ENCODE measurements around the gene MARCOL.

MARCOL gene

DNA sequence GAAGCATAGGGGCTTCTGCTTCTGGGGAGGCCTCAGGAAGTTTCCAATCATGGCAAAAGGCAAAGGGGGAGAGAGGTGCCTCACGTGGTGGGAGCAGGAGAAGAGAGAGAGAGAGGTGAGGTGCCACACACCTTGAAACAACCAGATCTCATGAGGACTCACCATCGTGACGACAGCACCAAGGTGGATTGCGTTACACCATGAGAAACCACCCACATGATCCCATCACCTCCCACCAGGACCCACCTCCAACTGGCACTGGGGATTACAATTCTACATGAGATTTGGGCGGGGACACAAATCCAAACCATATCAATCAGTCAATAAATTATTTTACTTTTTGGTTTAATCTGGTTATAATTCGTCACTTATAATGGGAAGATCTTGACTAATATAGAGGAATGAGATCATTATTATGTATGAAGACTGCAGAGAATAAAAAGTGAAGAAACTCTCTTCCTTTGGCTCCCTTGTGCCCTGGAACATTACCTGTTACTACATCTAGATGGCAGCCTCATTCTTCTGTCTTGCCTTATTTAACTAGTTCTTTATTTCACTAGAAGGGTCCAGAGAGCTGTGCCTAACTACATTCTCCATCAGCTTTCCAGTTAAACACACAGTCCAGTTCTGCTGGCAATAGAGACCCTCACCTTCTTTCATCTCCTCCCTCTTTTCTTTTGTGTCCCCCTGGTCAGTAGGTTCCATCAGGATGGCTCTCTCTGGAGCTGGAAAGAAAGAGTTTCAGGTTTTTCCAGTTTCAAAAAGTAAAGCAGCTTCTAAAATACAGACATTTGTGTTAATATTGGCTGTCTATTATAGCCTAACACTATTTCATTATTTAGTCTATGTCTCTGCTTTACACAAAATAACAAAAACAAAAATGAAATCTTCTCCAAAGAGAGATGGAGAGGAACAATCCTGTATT lies 52.2 kb downstream of the MARCOL start:
- H3K4me1 Mint-ChIP-seq (ENCODE audit: low read depth in 2 of 2): no peaks in the 10 kb centered on the region
- no peaks in the 10 kb centered on the region for H3K9me3 Mint-ChIP-seq
- no peak overlapping the region for H3K27ac Mint-ChIP-seq
- ATAC-seq (replicated peaks): no peak
- no peak overlapping the region for H3K4me3 Mint-ChIP-seq
- DNase-seq: no peak
- peaks cover 19 to 31% of the 10 kb centered on the region in 2 donors for H3K27me3 Mint-ChIP-seq
- H3K36me3 Mint-ChIP-seq (ENCODE audit: insufficient read depth): no peaks in the 10 kb centered on the region
